H1 (cell line): Measurements from ENCODE around the gene SLAIN2. TPM values are rescaled to one million over a fixed set of nuclear protein-coding genes. Genes with fewer than 3 reads are reported as not detected.

Experiments
- EZH2 ChIP-seq: fragments of 200-600 bp; sonication (generic); IDR thresholded peaks from 2 replicates; pipeline ENCODE4 v1.7.1; 2012; ENCODE audit warnings: low read depth, mild to moderate bottlenecking, moderate library complexity, low read length, inconsistent platforms; ENCODE audit not compliant: severe bottlenecking
- JUN ChIP-seq: IDR thresholded peaks from 2 replicates; pipeline ENCODE4 v1.6.1; 2011; ENCODE audit warnings: low read depth, mild to moderate bottlenecking, improper control_type of control experiment, low read length
- JUND ChIP-seq: IDR thresholded peaks from 2 replicates; pipeline ENCODE4 v1.6.1; 2011; ENCODE audit warnings: mild to moderate bottlenecking, improper control_type of control experiment, low read length
- MAX ChIP-seq: IDR thresholded peaks from 2 replicates; pipeline ENCODE4 v1.6.1; 2012; ENCODE audit warnings: inconsistent platforms
- RNF2 ChIP-seq: fragments of 200-900, 300-1000 bp; sonication (generic); IDR thresholded peaks from 2 replicates; pipeline ENCODE4 v1.7.1; 2016; ENCODE audit warnings: borderline replicate concordance, low read depth, mild to moderate bottlenecking, antibody characterized with exemption, low read length; ENCODE audit not compliant: poor library complexity, severe bottlenecking; ENCODE audit errors: missing control alignments
- polyA plus RNA-seq, 7 experiments: library from polyadenylated mRNA; depleted of rRNA in 3 of 7; stranded (reverse) in 5 of 7; unstranded in 2 of 7; fragments of >200 nt in 5 of 7; fragments of 200-250 nt in 2 of 7; gene quantifications; 1 replicate in 5 of 7; 2 replicates in 1 of 7; 4 replicates in 1 of 7; pipeline versions ENCODE4 v1.2.1 to v1.2.3, GENCODE V29; 2011 to 2013; ENCODE audit warnings: missing spikeins in 2 of 7, mixed read lengths in 2 of 7
- total RNA-seq: library from RNA; stranded (reverse); fragmentation: NEBNext Ultra II Directional; extraction: Animal tissue kit (Norgen Biotek cat#: 25700); gene quantifications from 2 replicates; pipeline ENCODE4 v1.2.1, GENCODE V29; 2021
- TF ChIP-seq, protein P1 (sequence below): fragments of 300-600 bp; sonication (generic); IDR thresholded peaks from 2 replicates; pipeline ENCODE4 v1.7.1; 2012; ENCODE audit warnings: low read length, moderate library complexity, mild to moderate bottlenecking, inconsistent platforms; ENCODE audit not compliant: insufficient replicate concordance

SLAIN2 gene
- total and polyA plus RNA-seq, 2 of the 8 experiments (the other 6 are each of a cell fraction or from before 2014, with no cell fraction given): 8.2 to 40.0 TPM

- no peak for TF ChIP-seq RNF2
- TF ChIP-seq JUND: no peak
- TF ChIP-seq JUN: no peak
- TF ChIP-seq, protein P1, sequence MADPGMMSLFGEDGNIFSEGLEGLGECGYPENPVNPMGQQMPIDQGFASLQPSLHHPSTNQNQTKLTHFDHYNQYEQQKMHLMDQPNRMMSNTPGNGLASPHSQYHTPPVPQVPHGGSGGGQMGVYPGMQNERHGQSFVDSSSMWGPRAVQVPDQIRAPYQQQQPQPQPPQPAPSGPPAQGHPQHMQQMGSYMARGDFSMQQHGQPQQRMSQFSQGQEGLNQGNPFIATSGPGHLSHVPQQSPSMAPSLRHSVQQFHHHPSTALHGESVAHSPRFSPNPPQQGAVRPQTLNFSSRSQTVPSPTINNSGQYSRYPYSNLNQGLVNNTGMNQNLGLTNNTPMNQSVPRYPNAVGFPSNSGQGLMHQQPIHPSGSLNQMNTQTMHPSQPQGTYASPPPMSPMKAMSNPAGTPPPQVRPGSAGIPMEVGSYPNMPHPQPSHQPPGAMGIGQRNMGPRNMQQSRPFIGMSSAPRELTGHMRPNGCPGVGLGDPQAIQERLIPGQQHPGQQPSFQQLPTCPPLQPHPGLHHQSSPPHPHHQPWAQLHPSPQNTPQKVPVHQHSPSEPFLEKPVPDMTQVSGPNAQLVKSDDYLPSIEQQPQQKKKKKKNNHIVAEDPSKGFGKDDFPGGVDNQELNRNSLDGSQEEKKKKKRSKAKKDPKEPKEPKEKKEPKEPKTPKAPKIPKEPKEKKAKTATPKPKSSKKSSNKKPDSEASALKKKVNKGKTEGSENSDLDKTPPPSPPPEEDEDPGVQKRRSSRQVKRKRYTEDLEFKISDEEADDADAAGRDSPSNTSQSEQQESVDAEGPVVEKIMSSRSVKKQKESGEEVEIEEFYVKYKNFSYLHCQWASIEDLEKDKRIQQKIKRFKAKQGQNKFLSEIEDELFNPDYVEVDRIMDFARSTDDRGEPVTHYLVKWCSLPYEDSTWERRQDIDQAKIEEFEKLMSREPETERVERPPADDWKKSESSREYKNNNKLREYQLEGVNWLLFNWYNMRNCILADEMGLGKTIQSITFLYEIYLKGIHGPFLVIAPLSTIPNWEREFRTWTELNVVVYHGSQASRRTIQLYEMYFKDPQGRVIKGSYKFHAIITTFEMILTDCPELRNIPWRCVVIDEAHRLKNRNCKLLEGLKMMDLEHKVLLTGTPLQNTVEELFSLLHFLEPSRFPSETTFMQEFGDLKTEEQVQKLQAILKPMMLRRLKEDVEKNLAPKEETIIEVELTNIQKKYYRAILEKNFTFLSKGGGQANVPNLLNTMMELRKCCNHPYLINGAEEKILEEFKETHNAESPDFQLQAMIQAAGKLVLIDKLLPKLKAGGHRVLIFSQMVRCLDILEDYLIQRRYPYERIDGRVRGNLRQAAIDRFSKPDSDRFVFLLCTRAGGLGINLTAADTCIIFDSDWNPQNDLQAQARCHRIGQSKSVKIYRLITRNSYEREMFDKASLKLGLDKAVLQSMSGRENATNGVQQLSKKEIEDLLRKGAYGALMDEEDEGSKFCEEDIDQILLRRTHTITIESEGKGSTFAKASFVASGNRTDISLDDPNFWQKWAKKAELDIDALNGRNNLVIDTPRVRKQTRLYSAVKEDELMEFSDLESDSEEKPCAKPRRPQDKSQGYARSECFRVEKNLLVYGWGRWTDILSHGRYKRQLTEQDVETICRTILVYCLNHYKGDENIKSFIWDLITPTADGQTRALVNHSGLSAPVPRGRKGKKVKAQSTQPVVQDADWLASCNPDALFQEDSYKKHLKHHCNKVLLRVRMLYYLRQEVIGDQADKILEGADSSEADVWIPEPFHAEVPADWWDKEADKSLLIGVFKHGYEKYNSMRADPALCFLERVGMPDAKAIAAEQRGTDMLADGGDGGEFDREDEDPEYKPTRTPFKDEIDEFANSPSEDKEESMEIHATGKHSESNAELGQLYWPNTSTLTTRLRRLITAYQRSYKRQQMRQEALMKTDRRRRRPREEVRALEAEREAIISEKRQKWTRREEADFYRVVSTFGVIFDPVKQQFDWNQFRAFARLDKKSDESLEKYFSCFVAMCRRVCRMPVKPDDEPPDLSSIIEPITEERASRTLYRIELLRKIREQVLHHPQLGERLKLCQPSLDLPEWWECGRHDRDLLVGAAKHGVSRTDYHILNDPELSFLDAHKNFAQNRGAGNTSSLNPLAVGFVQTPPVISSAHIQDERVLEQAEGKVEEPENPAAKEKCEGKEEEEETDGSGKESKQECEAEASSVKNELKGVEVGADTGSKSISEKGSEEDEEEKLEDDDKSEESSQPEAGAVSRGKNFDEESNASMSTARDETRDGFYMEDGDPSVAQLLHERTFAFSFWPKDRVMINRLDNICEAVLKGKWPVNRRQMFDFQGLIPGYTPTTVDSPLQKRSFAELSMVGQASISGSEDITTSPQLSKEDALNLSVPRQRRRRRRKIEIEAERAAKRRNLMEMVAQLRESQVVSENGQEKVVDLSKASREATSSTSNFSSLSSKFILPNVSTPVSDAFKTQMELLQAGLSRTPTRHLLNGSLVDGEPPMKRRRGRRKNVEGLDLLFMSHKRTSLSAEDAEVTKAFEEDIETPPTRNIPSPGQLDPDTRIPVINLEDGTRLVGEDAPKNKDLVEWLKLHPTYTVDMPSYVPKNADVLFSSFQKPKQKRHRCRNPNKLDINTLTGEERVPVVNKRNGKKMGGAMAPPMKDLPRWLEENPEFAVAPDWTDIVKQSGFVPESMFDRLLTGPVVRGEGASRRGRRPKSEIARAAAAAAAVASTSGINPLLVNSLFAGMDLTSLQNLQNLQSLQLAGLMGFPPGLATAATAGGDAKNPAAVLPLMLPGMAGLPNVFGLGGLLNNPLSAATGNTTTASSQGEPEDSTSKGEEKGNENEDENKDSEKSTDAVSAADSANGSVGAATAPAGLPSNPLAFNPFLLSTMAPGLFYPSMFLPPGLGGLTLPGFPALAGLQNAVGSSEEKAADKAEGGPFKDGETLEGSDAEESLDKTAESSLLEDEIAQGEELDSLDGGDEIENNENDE: no peak
- TF ChIP-seq EZH2: no peak
- no peak for TF ChIP-seq MAX
Measured at GRCh38 chr4:48380583-48381167, 39.3 kb downstream of the SLAIN2 start (continued).
